Neural crest cell (in vitro differentiated cells): Measurements from ENCODE around the gene F10. TPM values are rescaled to one million over a fixed set of nuclear protein-coding genes. Genes with fewer than 3 reads are reported as not detected.

ENCODE experiments used
- DNase-seq: peaks from one replicate; pipeline ENCODE4 v3.0.0; 2021; ENCODE audit warnings: low read depth, mixed read lengths, low spot score
- H3K27ac Mint-ChIP-seq: one replicate; pipeline ENCODE4 v1.8.0; 2021; ENCODE audit warnings: mild to moderate bottlenecking, mixed read lengths; ENCODE audit not compliant: unreplicated experiment
- H3K27me3 Mint-ChIP-seq: 2 replicates; pipeline ENCODE4 v1.8.0; 2021; ENCODE audit warnings: low read depth, mild to moderate bottlenecking, mixed read lengths
- H3K36me3 Mint-ChIP-seq: 2 replicates; pipeline ENCODE4 v1.8.0; 2021; ENCODE audit warnings: low read depth, mild to moderate bottlenecking, mixed read lengths
- H3K4me1 Mint-ChIP-seq: 2 replicates; pipeline ENCODE4 v1.8.0; 2021; ENCODE audit warnings: mixed read lengths
- H3K4me3 Mint-ChIP-seq: one replicate; pipeline ENCODE4 v1.8.0; 2021; ENCODE audit warnings: mild to moderate bottlenecking, mixed read lengths
- H3K9me3 Mint-ChIP-seq: 2 replicates; pipeline ENCODE4 v1.8.0; 2021; ENCODE audit warnings: mixed read lengths
- total RNA-seq: library from RNA; stranded (reverse); gene quantifications from 2 replicates; pipeline ENCODE4 v1.2.1, GENCODE V29; 2021
- TF ChIP-seq, protein P1 (sequence below): fragments of 200-600 bp; sonication (generic); conservative IDR thresholded peaks from 2 replicates; pipeline ENCODE4 v1.5.0; 2021; ENCODE audit warnings: antibody characterized with exemption, mild to moderate bottlenecking

F10 gene
- total RNA-seq, 1 donor from 2014 or later = 0.89 TPM

DNA sequence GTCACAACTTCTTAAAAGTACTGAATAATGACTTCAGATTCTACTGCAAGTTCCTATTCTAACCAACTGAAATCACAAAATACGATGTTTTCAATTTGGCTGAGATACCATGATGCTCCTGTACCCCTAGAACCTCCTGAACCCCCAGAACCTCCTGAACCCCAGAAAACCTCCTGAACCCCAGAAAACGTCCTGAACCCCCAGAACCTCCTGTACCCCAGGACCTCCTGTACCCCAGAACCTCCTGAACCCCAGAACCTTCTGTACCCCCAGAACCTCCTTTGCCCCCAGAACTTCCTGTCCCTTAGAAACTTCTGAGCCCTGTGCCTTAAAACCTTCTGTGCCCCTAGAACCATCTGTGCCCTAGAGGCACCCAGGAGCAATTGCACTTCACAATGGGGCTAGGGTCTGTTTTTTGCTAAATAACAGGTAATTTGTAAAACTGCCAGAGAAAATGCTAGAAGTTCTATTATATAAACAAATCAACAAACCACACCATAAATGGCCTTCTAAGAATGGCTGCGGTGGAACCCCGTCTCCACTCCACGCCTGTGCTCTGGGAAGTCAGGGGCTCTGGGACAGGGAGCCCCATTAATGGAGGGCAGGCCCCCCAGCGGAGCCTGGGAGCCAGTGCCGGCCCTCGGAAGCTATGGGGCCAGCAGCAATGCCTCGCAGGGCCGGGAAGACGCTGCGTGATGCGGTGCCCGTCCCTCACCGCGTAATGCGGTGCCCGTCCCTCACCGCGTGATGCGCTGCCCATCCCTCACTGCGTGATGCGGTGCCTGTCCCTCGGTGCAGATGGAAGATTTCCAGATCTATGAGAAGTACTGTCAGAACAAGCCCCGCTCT is 38.3 kb upstream of the F10 start:
- Mint-ChIP-seq H3K9me3 (no peaks in the 10 kb centered on the region), H3K4me1 (peaks cover 5% of the 10 kb centered on the region), H3K27ac (peak overlapping the region; percentile 8), H3K36me3 (no peaks in the 10 kb centered on the region), H3K27me3 (no peaks in the 10 kb centered on the region), H3K4me3 (no peak overlapping the region)
- TF ChIP-seq, protein P1, sequence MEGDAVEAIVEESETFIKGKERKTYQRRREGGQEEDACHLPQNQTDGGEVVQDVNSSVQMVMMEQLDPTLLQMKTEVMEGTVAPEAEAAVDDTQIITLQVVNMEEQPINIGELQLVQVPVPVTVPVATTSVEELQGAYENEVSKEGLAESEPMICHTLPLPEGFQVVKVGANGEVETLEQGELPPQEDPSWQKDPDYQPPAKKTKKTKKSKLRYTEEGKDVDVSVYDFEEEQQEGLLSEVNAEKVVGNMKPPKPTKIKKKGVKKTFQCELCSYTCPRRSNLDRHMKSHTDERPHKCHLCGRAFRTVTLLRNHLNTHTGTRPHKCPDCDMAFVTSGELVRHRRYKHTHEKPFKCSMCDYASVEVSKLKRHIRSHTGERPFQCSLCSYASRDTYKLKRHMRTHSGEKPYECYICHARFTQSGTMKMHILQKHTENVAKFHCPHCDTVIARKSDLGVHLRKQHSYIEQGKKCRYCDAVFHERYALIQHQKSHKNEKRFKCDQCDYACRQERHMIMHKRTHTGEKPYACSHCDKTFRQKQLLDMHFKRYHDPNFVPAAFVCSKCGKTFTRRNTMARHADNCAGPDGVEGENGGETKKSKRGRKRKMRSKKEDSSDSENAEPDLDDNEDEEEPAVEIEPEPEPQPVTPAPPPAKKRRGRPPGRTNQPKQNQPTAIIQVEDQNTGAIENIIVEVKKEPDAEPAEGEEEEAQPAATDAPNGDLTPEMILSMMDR = peak; percentile 41
- DNase-seq = no peak

DNA sequence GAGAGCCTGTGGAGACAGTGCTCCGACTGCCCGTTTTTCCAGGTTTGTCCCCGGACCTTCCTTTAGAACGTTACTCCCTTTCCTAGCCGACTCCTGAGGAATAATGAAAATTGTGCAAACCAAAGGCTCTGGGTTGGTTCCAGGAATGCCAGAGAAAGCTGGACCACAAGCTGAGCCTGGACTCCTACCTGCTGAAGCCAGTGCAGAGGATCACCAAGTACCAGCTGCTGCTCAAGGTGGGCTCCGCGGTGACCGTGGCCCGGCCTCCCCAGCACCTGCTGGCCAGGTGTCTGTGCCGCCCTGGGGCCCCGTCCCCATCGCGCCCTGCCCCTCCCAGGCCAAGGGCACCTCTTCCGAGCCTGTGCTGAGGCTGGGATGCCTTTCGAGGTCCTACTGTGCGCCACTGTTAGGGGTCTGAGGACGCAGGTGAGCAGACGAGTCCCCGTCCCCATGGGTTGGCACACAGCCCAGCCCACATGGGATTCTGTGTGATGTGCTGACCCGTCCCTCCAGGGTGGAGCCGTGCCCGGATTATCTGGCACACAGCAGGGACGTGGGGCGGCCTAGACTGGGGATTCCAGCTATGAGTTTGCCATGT is 37.6 kb upstream of the F10 start:
- Mint-ChIP-seq H3K27me3 (no peaks in the 10 kb centered on the region), H3K27ac (no peak overlapping the region), H3K9me3 (no peaks in the 10 kb centered on the region), H3K4me3 (no peak overlapping the region), H3K4me1 (peaks cover 5% of the 10 kb centered on the region), H3K36me3 (no peaks in the 10 kb centered on the region)
- no peak for DNase-seq
- TF ChIP-seq, protein P1 = no peak

- Mint-ChIP-seq H3K27ac (no peak overlapping the region), H3K9me3 (no peaks in the 10 kb centered on the region), H3K4me3 (no peak overlapping the region), H3K27me3 (no peaks in the 10 kb centered on the region), H3K4me1 (peaks cover 5% of the 10 kb centered on the region), H3K36me3 (no peaks in the 10 kb centered on the region)
- DNase-seq = no peak
- TF ChIP-seq, protein P1 = no peak
Measured at GRCh38 chr13:113086031-113086750, 36.4 kb upstream of the F10 start.

DNA sequence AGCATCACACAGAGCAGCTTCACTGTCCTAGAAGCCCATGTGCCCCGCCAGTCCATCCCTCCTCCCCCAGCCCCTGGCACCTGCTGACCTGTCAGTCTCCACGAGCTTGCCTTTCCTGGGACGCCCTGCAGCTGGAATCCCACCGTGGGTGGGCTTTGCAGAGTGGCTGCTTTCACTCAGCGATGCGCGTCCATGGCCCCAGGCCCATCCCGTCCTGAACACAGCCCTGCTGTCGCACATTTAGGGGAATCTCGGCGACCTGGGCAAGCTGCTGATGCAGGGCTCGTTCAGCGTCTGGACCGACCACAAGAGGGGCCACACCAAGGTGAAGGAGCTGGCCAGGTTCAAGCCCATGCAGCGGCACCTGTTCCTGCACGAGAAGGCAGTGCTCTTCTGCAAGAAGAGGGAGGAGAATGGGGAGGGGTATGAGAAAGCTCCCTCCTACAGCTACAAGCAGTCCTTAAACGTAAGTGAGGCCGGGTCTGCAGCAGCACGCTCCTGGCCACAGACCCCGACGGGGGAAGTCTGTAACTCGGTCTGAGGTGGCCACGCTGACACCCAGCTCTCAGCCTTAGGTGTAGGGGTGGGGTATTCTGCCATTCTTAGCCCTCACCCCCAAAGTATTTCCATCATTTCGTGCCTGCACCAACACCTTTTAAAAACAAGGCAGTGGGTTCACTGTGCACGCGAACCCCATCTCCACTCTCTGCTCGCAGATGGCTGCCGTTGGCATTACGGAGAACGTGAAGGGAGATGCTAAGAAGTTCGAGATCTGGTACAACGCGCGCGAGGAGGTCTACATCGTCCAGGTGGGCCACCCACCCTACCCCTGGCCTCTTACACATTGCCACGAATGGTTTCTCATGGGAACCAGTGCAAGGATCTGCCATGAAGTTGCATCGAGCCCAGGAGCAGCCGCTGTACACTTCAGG is 35.3 kb upstream of the F10 start:
- Mint-ChIP-seq H3K4me1 (peaks cover 5% of the 10 kb centered on the region), H3K36me3 (no peaks in the 10 kb centered on the region), H3K4me3 (no peak overlapping the region), H3K9me3 (no peaks in the 10 kb centered on the region), H3K27ac (no peak overlapping the region), H3K27me3 (no peaks in the 10 kb centered on the region)
- no peak for DNase-seq
- TF ChIP-seq, protein P1 = no peak
